HTR-8/SVneo (cell line): ENCODE measurements around the gene DPP3.

Experiments used
- DNase-seq: peaks from one replicate; pipeline ENCODE4 v3.0.0; 2011; ENCODE audit warnings: low spot score, mixed read lengths; ENCODE audit not compliant: insufficient read length
- FAIRE-seq: peaks from 2 replicates; lab custom pipeline; 2011; peaks lifted over from hg19 to GRCh38; lab: Jason Lieb, UNC

DPP3 gene

DNA sequence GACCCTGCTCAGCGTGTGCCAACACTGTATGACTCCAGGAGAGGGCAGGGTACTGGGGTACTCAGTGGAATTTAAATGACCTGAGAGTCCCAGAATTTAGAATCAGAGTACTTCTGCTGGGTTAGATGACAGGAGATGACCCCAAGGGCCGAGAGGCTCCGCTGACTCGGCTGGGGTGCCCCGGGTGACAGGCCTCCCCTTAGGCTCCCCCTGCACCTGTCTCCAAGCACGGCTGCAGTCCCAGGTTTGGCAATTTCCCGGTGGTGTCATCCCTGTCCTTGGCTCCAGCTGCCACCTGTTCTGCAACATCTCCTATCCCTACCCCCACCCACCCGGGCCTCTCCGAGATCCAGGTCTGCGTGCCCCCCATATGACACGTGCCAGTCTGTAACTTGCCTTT lies 67.8 kb downstream of the DPP3 start:
- FAIRE-seq (no peak), DNase-seq (no peak)

DNA sequence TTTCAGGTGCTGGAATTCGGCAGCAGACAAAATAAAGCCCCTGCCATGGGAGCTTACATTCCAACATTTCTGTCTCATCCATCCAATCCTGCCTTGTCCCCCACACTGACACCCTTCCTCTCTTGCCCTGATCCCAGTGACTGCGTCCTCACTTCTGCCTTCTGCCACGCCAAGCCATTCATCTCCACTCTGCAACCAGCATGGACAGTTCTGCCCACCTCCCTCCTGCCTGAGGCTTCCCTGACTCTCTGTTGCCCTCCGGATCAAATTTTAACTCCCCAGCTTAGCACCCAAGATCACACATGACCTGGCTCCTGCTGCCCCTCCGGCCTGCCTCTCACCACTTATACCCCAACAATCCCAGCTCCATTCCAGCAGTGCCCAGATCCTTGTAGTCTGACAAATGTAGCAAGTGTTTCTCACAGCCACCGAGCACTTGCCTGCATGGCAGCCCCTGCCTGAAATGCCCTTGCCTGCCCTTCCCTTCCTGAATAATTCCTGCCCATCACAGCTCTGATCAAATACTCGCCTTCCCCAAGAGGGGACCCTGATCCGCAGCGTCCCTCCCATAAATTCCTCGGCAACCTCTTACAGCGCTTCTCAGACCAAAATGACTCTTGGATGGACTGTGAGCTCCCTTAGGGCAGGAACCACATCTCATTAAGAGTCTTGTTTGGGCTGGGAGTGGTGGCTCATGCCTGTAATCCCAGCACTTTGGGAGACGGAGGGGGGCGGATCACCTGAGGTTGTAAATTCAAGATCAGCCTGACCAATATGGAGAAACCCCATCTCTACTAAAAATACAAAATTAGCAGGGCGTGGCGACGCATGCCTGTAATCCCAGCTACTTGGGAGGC lies 68.8 kb downstream of the DPP3 start:
- peak; percentile 74 for FAIRE-seq
- DNase-seq = no peak

DNA sequence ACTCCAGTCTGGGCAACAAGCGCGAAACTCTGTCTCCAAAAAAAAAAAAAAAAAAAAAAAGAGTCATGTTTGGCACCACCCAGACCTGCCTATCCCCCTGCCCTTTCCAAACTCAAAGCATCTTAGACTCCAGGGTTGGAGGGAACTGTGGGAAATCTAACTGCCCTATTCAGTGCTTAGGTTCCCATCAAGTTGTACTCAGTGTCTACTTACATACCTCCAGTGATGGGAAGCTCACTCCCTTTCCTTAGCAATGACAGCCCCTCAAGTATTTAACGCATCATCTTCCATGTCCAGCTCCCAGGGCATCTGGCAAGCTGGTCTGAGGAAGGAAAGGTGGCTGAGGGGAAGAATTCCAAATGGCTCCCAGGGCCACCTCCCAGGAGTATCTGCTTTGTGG lies 69.5 kb downstream of the DPP3 start:
- DNase-seq = no peak
- FAIRE-seq = no peak

DNA sequence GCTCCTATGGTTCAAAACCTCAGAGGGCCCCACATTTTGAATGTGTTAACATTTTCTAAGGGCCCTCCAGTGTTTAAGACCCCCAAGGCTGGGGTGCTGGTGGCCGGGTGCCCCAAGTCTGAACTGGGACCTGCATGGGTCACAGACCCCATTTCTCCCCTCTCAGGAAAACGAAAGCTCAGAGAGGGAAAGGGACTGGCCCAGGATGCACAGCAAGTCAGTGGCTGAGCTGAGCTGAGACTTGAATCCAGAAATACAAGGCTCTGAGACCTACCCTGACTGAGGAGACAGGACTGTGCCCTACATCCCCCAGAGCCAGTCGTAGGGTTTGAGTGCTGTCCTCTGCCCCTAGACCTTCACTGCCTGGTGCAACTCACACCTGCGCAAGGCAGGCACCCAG lies 70.7 kb downstream of the DPP3 start:
- DNase-seq = no peak
- FAIRE-seq = no peak

DNA sequence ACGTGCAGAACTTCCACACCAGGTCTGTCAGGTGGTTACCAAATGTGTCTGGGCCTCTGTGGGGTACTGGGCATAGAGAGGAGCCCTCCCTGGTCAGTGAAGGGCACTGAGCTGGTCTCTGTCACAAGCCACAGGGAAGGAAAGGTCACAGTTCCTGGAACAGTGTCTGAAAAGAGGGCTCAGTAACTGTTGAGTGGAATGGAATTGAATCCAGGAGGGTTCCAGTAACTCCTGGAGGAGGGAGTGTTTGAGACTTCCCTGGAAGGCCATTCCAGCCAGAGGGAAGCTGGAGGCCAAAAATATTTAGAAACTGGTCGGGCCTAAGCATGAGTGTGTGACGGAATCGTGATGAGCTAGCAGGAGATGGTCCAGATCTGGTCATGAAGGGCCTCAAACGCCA lies 74.4 kb downstream of the DPP3 start:
- DNase-seq (no peak), FAIRE-seq (no peak)

DNA sequence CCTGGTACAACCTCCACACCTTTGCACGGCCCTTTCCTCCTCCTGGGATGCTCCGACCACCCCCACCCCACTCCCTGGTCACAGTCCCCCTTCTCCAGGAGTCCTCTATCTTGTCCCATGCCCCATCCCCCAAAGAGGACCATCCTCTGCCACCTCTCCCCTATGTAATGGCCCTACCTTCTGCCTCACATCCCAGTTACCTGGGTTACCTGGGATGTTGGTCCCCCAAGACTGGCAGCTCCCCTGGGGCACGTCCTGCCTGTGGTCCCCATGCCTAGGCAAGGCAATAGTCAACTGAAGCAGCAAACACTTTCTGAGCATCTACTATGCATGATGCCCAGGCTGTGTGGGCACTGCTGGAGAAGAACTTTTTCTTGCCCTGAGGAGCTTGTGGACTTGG lies 75.2 kb downstream of the DPP3 start:
- DNase-seq (no peak), FAIRE-seq (peak; percentile 86)

DNA sequence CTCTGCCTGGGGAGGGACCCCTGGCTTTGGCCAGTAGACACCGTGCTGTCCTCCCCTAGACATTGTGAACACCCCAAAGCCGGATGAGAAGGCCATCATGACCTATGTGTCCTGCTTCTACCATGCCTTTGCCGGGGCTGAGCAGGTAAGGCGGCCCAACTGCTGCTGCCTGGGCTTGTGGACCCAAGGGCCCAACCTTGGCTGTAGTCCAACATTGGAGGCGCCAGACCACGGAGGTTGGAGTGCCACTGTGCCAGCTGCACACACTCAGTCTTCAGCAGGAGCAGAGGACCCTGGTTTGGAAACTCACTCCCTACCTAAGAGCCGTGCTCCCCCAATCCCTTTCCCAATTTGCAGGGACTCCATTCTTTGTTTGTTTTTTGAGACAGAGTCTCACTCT lies 75.9 kb downstream of the DPP3 start:
- DNase-seq = no peak
- FAIRE-seq = peak; percentile 16

DNA sequence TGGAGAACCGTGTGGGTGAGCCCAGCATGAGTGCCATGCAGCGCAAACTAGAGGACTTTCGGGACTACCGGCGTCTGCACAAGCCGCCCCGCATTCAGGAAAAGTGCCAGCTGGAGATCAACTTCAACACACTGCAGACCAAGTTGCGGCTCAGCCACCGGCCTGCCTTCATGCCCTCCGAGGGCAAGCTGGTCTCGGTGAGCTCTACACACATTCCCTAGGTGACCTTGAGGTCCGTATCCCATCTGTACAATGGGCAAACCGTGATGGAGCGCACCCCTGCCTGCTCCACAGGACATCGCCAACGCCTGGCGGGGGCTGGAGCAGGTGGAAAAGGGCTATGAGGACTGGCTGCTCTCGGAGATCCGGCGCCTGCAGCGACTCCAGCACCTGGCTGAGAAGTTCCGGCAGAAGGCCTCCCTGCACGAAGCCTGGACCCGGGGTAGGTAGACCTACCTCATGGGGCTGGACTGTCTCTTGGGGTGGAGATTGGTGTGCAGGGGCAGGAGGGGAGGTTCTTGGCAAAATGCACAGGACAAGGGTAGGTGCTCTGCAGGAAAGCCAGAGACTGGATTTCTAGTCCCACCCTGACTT lies 77.6 kb downstream of the DPP3 start:
- FAIRE-seq (no peak), DNase-seq (no peak)
